Dedifferentiated amniotic fluid mesenchymal stem cell (primary cell): ENCODE results near the gene THRB.

Source experiments
- DNase-seq: peaks from one replicate; pipeline ENCODE4 v3.0.0-alpha.2; 2016; ENCODE audit errors: extremely low spot score

THRB gene

GRCh38 chr3:24270204-24270691, 224.4 kb downstream of the THRB start:
- DNase-seq = no peak

GRCh38 chr3:24264748-24265158, 229.9 kb downstream of the THRB start:
- DNase-seq = no peak

- DNase-seq = no peak
These were observed 230.6 kb downstream of the THRB start for GRCh38 chr3:24264011-24264410.

GRCh38 chr3:24263069-24263668, 231.5 kb downstream of the THRB start:
- no peak for DNase-seq

- DNase-seq = no peak
These were observed 233.1 kb downstream of the THRB start for GRCh38 chr3:24261521-24261920.

GRCh38 chr3:24259901-24260512, 234.6 kb downstream of the THRB start:
- DNase-seq = no peak

GRCh38 chr3:24258727-24259600, 235.7 kb downstream of the THRB start:
- DNase-seq = no peak

- no peak for DNase-seq
These were observed 236.4 kb downstream of the THRB start for GRCh38 chr3:24258260-24258659.

- no peak for DNase-seq
These were observed 239.2 kb downstream of the THRB start for GRCh38 chr3:24255414-24255813.

GRCh38 chr3:24254649-24255048, 240.0 kb downstream of the THRB start:
- DNase-seq = peak; percentile 68

- no peak for DNase-seq
These were observed 241.3 kb downstream of the THRB start for GRCh38 chr3:24253336-24253735.

- no peak for DNase-seq
These were observed 245.1 kb downstream of the THRB start for GRCh38 chr3:24249523-24249922.

- DNase-seq = no peak
These were observed 249.6 kb downstream of the THRB start for GRCh38 chr3:24245056-24245455.

GRCh38 chr3:24244491-24244890, 250.2 kb downstream of the THRB start:
- no peak for DNase-seq

GRCh38 chr3:24242012-24242698, 252.5 kb downstream of the THRB start:
- DNase-seq = peak; percentile 86

- no peak for DNase-seq
These were observed 254.3 kb downstream of the THRB start for GRCh38 chr3:24240306-24240705.

- peak; percentile 86 for DNase-seq
These were observed 256.5 kb downstream of the THRB start for GRCh38 chr3:24237971-24238706.

- DNase-seq = no peak
These were observed 259.5 kb downstream of the THRB start for GRCh38 chr3:24235121-24235520.

- DNase-seq = no peak
These were observed 261.9 kb downstream of the THRB start for GRCh38 chr3:24232784-24233183.

- DNase-seq = no peak
These were observed 265.0 kb downstream of the THRB start for GRCh38 chr3:24229468-24230221.

- DNase-seq = no peak
These were observed 267.0 kb downstream of the THRB start for GRCh38 chr3:24227635-24228034.
